Measurements from ENCODE around the gene RIOX2. TPM values are rescaled to one million over a fixed set of nuclear protein-coding genes. Genes with fewer than 3 reads are reported as not detected.

RIOX2 gene
- total RNA-seq, result 10 to 100 TPM in 2 of 3 donors, 1 to 10 TPM in 1; 8.7 to 16.2 (median 13.5) TPM
- 32.1 TPM for total RNA-seq (2013)

- TF ChIP-seq, protein P1, sequence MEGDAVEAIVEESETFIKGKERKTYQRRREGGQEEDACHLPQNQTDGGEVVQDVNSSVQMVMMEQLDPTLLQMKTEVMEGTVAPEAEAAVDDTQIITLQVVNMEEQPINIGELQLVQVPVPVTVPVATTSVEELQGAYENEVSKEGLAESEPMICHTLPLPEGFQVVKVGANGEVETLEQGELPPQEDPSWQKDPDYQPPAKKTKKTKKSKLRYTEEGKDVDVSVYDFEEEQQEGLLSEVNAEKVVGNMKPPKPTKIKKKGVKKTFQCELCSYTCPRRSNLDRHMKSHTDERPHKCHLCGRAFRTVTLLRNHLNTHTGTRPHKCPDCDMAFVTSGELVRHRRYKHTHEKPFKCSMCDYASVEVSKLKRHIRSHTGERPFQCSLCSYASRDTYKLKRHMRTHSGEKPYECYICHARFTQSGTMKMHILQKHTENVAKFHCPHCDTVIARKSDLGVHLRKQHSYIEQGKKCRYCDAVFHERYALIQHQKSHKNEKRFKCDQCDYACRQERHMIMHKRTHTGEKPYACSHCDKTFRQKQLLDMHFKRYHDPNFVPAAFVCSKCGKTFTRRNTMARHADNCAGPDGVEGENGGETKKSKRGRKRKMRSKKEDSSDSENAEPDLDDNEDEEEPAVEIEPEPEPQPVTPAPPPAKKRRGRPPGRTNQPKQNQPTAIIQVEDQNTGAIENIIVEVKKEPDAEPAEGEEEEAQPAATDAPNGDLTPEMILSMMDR (IDR thresholded peaks at IDR 0.05), result no peak
- H3K4me3 Mint-ChIP-seq, result peak within 1 kb of the TSS; percentile 87
- peak within 1 kb of the TSS; percentile 36 for H3K4me3 ChIP-seq (ENCODE audit: low read length)
- no peaks in the 10 kb centered on the region for H3K27me3 ChIP-seq (ENCODE audit: control insufficient read depth, insufficient read depth, low read length)
- intact Hi-C loops (cut with micrococcal nuclease), result no loop called here
- H3K27ac ChIP-seq (ENCODE audit: low read length), result peak within 1 kb of the TSS; percentile 1
- H3K9me3 ChIP-seq (ENCODE audit: control insufficient read depth, insufficient read depth, low read length), result no peaks in the 10 kb centered on the region
- no peaks in the 10 kb centered on the region for H3K9me3 Mint-ChIP-seq
- H3K27me3 Mint-ChIP-seq (ENCODE audit: low read depth in 2 of 2), result no peaks in the 10 kb centered on the region
- H3K36me3 ChIP-seq (ENCODE audit: control insufficient read depth, insufficient read depth, low read length), result peaks cover under 1% of the 10 kb centered on the region
- ATAC-seq (peak; percentile 87 to 90 (median 87)), DNase-seq (peak; percentile 57 to 87)
- H3K27ac Mint-ChIP-seq, result peak within 1 kb of the TSS; percentile 74 to 83
- 1% methylated on average over 81 of the region's 82 CpGs for WGBS (ENCODE audit: insufficient coverage)
- peaks cover 26 to 36% of the 10 kb centered on the region in 2 donors for H3K4me1 Mint-ChIP-seq
- H3K4me1 ChIP-seq (ENCODE audit: control insufficient read depth, insufficient read depth, low read length), result peaks cover 12% of the 10 kb centered on the region
- no peaks in the 10 kb centered on the region for H3K36me3 Mint-ChIP-seq
These were observed at the start of gene RIOX2 for GRCh38 chr3:97971679-97972567. Gene RIOX2, minus strand, starts transcription at chr3:97972431. Its CDS starts 4,838 bp downstream, at chr3:97967593.

DNA sequence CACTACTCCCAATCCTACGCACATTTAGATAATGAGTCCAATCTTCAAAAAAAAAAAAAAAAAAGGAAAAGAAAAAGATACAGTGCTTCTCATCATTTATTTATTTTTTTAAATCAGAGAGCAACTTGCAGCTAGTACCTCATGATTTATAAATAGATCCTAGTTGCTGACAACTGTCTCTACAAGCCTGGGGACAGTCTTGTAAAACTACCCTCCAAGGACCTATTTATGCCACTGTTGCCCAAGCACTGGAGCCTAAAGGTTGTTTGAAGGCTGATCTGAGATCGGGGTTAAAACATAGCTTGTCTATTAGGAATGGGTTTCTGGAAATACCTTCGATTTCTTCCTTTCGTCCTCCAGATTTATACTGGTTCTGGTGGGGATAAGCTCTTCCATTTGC is 48.2 kb upstream of the RIOX2 start:
- no peaks in the 10 kb centered on the region for H3K4me1 ChIP-seq (ENCODE audit: control insufficient read depth, insufficient read depth, low read length)
- ATAC-seq (no peak), DNase-seq (no peak)
- no peaks in the 10 kb centered on the region for H3K9me3 Mint-ChIP-seq
- H3K27ac ChIP-seq (ENCODE audit: low read length), result no peak overlapping the region
- H3K4me3 Mint-ChIP-seq, result no peak overlapping the region
- H3K27me3 Mint-ChIP-seq (ENCODE audit: low read depth in 2 of 2), result peaks cover 0 to 8% of the 10 kb centered on the region in 2 donors
- WGBS (ENCODE audit: insufficient coverage), result 92% methylated on average over 3 of the region's 4 CpGs
- no peaks in the 10 kb centered on the region for H3K4me1 Mint-ChIP-seq
- no peaks in the 10 kb centered on the region for H3K27me3 ChIP-seq (ENCODE audit: control insufficient read depth, insufficient read depth, low read length)
- intact Hi-C loops (cut with micrococcal nuclease), result no loop called here
- H3K9me3 ChIP-seq (ENCODE audit: control insufficient read depth, insufficient read depth, low read length), result no peaks in the 10 kb centered on the region
- TF ChIP-seq, protein P1 (IDR thresholded peaks at IDR 0.05), result no peak
- no peak overlapping the region for H3K27ac Mint-ChIP-seq
- H3K36me3 ChIP-seq (ENCODE audit: control insufficient read depth, insufficient read depth, low read length), result no peaks in the 10 kb centered on the region
- no peaks in the 10 kb centered on the region for H3K36me3 Mint-ChIP-seq
- no peak overlapping the region for H3K4me3 ChIP-seq (ENCODE audit: low read length)

- intact Hi-C loops (cut with micrococcal nuclease), result no loop called here
- H3K27me3 ChIP-seq (ENCODE audit: control insufficient read depth, insufficient read depth, low read length), result no peaks in the 10 kb centered on the region
- no peaks in the 10 kb centered on the region for H3K9me3 ChIP-seq (ENCODE audit: control insufficient read depth, insufficient read depth, low read length)
- Mint-ChIP-seq H3K4me1 (no peaks in the 10 kb centered on the region), H3K27ac (no peak overlapping the region), H3K27me3 (ENCODE audit: low read depth in 2 of 2) (peaks cover 3 to 8% of the 10 kb centered on the region in 2 donors), H3K36me3 (no peaks in the 10 kb centered on the region), H3K9me3 (no peaks in the 10 kb centered on the region), H3K4me3 (no peak overlapping the region)
- no peak overlapping the region for H3K27ac ChIP-seq (ENCODE audit: low read length)
- ATAC-seq (no peak), DNase-seq (no peak)
- TF ChIP-seq, protein P1 (IDR thresholded peaks at IDR 0.05), result no peak
- no peaks in the 10 kb centered on the region for H3K4me1 ChIP-seq (ENCODE audit: control insufficient read depth, insufficient read depth, low read length)
- 92% methylated on average over 1 of the region's 4 CpGs for WGBS (ENCODE audit: insufficient coverage)
- H3K4me3 ChIP-seq (ENCODE audit: low read length), result no peak overlapping the region
- no peaks in the 10 kb centered on the region for H3K36me3 ChIP-seq (ENCODE audit: control insufficient read depth, insufficient read depth, low read length)
These were observed 46.1 kb upstream of the RIOX2 start for GRCh38 chr3:98018301-98018700.
